ENCODE data around the gene ZNF423. TPM values are rescaled to one million over a fixed set of nuclear protein-coding genes. Genes with fewer than 3 reads are reported as not detected.
A peak's percentile ranks its signal among the peaks of the same experiment; 100 is the strongest.

ZNF423 gene
- total and polyA plus RNA-seq, 9 of the 15 experiments (the other 6 are each of a cell fraction or from before 2014, with no cell fraction given): not detected

GRCh38 chr16:49716339-49716934 is 139.5 kb downstream of the ZNF423 start:
- ATAC-seq: no peak
- Histone ChIP-seq H3K27ac (ENCODE audit: extremely low read depth, low read depth, low read length) (no peak overlapping the region), H2AFZ (ENCODE audit: low read depth, low read length) (no peak overlapping the region), H3K4me1 (replicated peaks in 1 of 2; ENCODE audit: control insufficient read depth in 2 of 2, insufficient read depth in 2 of 2, low read length in 2 of 2) (no peaks in the 10 kb centered on the region; a peak in 1 of 5 replicates), H3K79me2 (ENCODE audit: control insufficient read depth, insufficient read depth, low read length) (no peaks in the 10 kb centered on the region), H3K4me3 (no peak overlapping the region), H3K9ac (ENCODE audit: insufficient read depth in 1 of 2, low read depth in 2 of 2, low read length in 2 of 2) (no peak overlapping the region), H3K36me3 (ENCODE audit: control insufficient read depth, insufficient read depth, low read length) (no peaks in the 10 kb centered on the region), H3K27me3 (ENCODE audit: control insufficient read depth in 2 of 2, insufficient read depth in 2 of 2, low read length in 2 of 2) (peaks cover 0 to 36% of the 10 kb centered on the region in 2 experiments; a peak in 3 of 5 replicates), H3K4me2 (ENCODE audit: insufficient read depth, low read length) (no peak overlapping the region), H4K20me1 (replicated peaks; ENCODE audit: control insufficient read depth, insufficient read depth, low read length) (no peaks in the 10 kb centered on the region; the same call in 1 of the 2 replicates), H3K9me3 (replicated peaks; ENCODE audit: control insufficient read depth, insufficient read depth, low read depth, low read length) (no peaks in the 10 kb centered on the region), H3K9me1 (ENCODE audit: control insufficient read depth, insufficient read depth, low read length) (no peaks in the 10 kb centered on the region)
- no peak for FAIRE-seq
- 2% methylated on average over 12 of the region's 12 CpGs for WGBS (ENCODE audit: insufficient coverage, low coverage, missing lambda C conversion rate)
- CTCF ChIA-PET (ENCODE audit: low intra/inter-chr PET ratio): no interaction called here
- in situ Hi-C loops (cut with MboI): no loop called here
- DNase-seq (ENCODE audit: extremely low read depth in 1 of 4, low spot score in 3 of 4): no peak
- POLR2A ChIA-PET: no interaction called here
- TF ChIP-seq, protein P1, sequence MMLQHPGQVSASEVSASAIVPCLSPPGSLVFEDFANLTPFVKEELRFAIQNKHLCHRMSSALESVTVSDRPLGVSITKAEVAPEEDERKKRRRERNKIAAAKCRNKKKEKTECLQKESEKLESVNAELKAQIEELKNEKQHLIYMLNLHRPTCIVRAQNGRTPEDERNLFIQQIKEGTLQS (IDR thresholded peaks at IDR 0.05): peak; percentile 52; the same call in 1 of the 2 replicates
- TF ChIP-seq, protein P1 (CRISPR knock-in tag; conservative IDR thresholded peaks at IDR 0.05): no peak
- TF ChIP-seq ATF7 (IDR thresholded peaks at IDR 0.05) (0 out of 2 replicates have a peak, but pooled peaks have one; percentile 47), ZNF175 (CRISPR knock-in tag; IDR thresholded peaks at IDR 0.05; ENCODE audit: low read depth) (no peak)
- no TSS peak for BruUV-seq (replicated peaks)
- intact Hi-C loops (cut with micrococcal nuclease): no loop called here

DNA sequence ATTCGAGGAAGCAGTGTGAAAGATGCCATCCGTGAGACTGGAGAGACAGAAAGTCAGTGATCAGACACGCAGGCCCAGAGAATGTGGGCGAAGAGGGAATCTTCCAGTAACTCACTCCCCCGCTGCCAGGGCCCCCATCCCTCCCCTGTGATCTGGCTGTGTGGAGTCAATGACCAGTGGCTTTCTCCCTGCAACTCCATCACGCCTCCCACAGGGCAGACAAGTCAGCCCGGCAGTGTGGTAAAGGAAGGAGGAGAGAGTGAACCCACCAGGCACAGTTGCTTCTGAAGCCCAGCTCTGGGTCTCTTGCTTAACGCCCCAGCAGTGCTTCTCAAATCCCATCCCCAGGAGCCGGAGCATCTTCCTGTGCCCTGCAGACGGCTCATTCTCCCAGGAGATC is 142.1 kb downstream of the ZNF423 start:
- no peak overlapping the region for H3K9ac ChIP-seq (ENCODE audit: insufficient read depth in 1 of 2, low read depth in 2 of 2, low read length in 2 of 2)
- TF ChIP-seq BRD4 (IDR thresholded peaks at IDR 0.05) (no peak), ZC3H4 (CRISPR knock-in tag; IDR thresholded peaks at IDR 0.05; ENCODE audit: borderline replicate concordance) (no peak), SMARCA4 (IDR thresholded peaks at IDR 0.05) (no peak), DACH1 (IDR thresholded peaks at IDR 0.05; ENCODE audit: partially characterized antibody) (no peak)
- TF ChIP-seq, protein P2, sequence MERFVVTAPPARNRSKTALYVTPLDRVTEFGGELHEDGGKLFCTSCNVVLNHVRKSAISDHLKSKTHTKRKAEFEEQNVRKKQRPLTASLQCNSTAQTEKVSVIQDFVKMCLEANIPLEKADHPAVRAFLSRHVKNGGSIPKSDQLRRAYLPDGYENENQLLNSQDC (CRISPR knock-in tag; IDR thresholded peaks at IDR 0.05): no peak
- TF ChIP-seq, protein P3, sequence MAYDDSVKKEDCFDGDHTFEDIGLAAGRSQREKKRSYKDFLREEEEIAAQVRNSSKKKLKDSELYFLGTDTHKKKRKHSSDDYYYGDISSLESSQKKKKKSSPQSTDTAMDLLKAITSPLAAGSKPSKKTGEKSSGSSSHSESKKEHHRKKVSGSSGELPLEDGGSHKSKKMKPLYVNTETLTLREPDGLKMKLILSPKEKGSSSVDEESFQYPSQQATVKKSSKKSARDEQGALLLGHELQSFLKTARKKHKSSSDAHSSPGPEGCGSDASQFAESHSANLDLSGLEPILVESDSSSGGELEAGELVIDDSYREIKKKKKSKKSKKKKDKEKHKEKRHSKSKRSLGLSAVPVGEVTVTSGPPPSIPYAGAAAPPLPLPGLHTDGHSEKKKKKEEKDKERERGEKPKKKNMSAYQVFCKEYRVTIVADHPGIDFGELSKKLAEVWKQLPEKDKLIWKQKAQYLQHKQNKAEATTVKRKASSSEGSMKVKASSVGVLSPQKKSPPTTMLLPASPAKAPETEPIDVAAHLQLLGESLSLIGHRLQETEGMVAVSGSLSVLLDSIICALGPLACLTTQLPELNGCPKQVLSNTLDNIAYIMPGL (CRISPR knock-in tag; IDR thresholded peaks at IDR 0.05): no peak
- under 1% methylated on average over 10 of the region's 10 CpGs for WGBS (ENCODE audit: insufficient coverage, low coverage, missing lambda C conversion rate)
- H3K4me3 ChIP-seq: no peak overlapping the region
- intact Hi-C loops (cut with micrococcal nuclease): no loop called here
- no peak overlapping the region for H3K4me2 ChIP-seq (ENCODE audit: insufficient read depth, low read length)
- DNase-seq (ENCODE audit: extremely low read depth in 1 of 4, low spot score in 3 of 4) (no peak), FAIRE-seq (no peak), ATAC-seq (no peak)
- H4K20me1 ChIP-seq (replicated peaks; ENCODE audit: control insufficient read depth, insufficient read depth, low read length): 0 out of 2 replicates have a peak, but pooled peaks cover 2% of the 10 kb centered on the region
- H3K79me2 ChIP-seq (ENCODE audit: control insufficient read depth, insufficient read depth, low read length): no peaks in the 10 kb centered on the region
- CTCF ChIA-PET (ENCODE audit: low intra/inter-chr PET ratio): no interaction called here
- H3K9me3 ChIP-seq (replicated peaks; ENCODE audit: control insufficient read depth, insufficient read depth, low read depth, low read length): no peaks in the 10 kb centered on the region
- peaks cover 7 to 45% of the 10 kb centered on the region in 2 experiments; a peak in 4 of 5 replicates for H3K27me3 ChIP-seq (ENCODE audit: control insufficient read depth in 2 of 2, insufficient read depth in 2 of 2, low read length in 2 of 2)
- POLR2A ChIA-PET: no interaction called here
- no peaks in the 10 kb centered on the region for H3K36me3 ChIP-seq (ENCODE audit: control insufficient read depth, insufficient read depth, low read length)
- in situ Hi-C loops (cut with MboI): no loop called here
- H2AFZ ChIP-seq (ENCODE audit: low read depth, low read length): no peak overlapping the region
- BruUV-seq (replicated peaks): no TSS peak
- H3K9me1 ChIP-seq (ENCODE audit: control insufficient read depth, insufficient read depth, low read length): no peaks in the 10 kb centered on the region
- no peak overlapping the region for H3K27ac ChIP-seq (ENCODE audit: extremely low read depth, low read depth, low read length)
- H3K4me1 ChIP-seq (replicated peaks in 1 of 2; ENCODE audit: control insufficient read depth in 2 of 2, insufficient read depth in 2 of 2, low read length in 2 of 2): no peaks in the 10 kb centered on the region
